BJ (cell line): Measurements from ENCODE around the gene DHX30. TPM values are rescaled to one million over a fixed set of nuclear protein-coding genes. Genes with fewer than 3 reads are reported as not detected.

Experiments used
- CTCF ChIA-PET: fragments of 350-600 bp; formaldehyde crosslinking; extraction: SDS; loops from one replicate; lab custom pipeline; 2021; ENCODE audit warnings: antibody characterized with exemption, inconsistent platforms; lab: Yijun Ruan, JAX
- POLR2A ChIA-PET: fragments of 300-600 bp; sonication (Branson Sonifier 250); formaldehyde crosslinking; extraction: SDS; loops from one replicate; lab custom pipeline; 2021; ENCODE audit warnings: antibody characterized with exemption; lab: Charles Lee
- DNase-seq: peaks from one replicate; pipeline ENCODE4 v3.0.0-alpha.2; 2011; ENCODE audit warnings: low read depth
- H3K27me3 ChIP-seq: 2 replicates; pipeline ENCODE4 v1.6.0; 2011; ENCODE audit warnings: low read length; ENCODE audit not compliant: control insufficient read depth, insufficient read depth
- H3K36me3 ChIP-seq: 2 replicates; pipeline ENCODE4 v1.5.1; 2011; ENCODE audit warnings: low read length; ENCODE audit not compliant: control insufficient read depth, insufficient read depth
- H3K4me3 ChIP-seq: 2 replicates; pipeline ENCODE4 v1.5.1; 2011; ENCODE audit warnings: low read depth, mild to moderate bottlenecking, control low read depth, low read length
- polyA plus RNA-seq: library from polyadenylated mRNA; depleted of rRNA; stranded (reverse); fragments of >200 nt; gene quantifications from 2 replicates; pipeline ENCODE4 v1.2.3, GENCODE V29; 2011
- TF ChIP-seq, protein P1 (sequence below): IDR thresholded peaks from 2 replicates; pipeline ENCODE4 v1.5.1; 2011; ENCODE audit warnings: low read depth, mild to moderate bottlenecking, control low read depth, inconsistent platforms, low read length, moderate library complexity; ENCODE audit not compliant: insufficient read depth

Gene DHX30
- polyA plus RNA-seq, 1 experiment, result 53.4 TPM

DNA sequence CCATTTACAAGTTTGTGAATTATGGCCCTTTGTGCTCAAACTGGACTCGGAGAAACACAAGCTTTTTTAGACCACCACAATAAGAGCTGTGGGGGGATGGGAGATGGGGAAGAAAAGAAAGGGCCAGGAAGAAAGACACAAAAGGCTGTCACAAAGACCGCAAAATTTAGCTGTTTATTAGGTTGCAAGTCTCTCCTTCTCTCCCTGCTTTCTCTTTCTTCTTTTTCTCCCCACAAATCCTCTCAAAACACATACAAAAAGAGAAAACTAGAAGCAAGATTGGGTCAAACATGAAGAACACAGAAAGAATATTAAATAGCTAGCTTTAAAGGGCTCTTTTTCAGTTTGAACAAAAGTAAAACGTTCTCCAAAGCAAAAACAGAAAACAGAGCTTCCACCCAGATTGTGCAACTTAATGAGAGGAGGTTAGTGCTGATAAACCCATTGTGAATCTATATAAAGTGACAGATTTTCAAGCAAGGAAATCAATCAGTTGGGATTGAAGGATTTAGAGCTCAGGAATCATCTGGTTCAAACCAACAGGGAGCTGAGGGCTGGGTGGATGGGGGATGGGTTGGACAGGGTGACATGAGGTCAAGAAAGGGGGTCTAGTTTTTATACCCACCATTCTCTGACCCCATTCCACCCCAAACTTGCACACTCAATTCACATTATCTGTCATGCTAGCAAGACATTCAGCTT lies 87.3 kb downstream of the DHX30 start:
- Histone ChIP-seq H3K27me3 (no peaks in the 10 kb centered on the region), H3K4me3 (no peak overlapping the region), H3K36me3 (peaks cover 7% of the 10 kb centered on the region)
- TF ChIP-seq, protein P1, sequence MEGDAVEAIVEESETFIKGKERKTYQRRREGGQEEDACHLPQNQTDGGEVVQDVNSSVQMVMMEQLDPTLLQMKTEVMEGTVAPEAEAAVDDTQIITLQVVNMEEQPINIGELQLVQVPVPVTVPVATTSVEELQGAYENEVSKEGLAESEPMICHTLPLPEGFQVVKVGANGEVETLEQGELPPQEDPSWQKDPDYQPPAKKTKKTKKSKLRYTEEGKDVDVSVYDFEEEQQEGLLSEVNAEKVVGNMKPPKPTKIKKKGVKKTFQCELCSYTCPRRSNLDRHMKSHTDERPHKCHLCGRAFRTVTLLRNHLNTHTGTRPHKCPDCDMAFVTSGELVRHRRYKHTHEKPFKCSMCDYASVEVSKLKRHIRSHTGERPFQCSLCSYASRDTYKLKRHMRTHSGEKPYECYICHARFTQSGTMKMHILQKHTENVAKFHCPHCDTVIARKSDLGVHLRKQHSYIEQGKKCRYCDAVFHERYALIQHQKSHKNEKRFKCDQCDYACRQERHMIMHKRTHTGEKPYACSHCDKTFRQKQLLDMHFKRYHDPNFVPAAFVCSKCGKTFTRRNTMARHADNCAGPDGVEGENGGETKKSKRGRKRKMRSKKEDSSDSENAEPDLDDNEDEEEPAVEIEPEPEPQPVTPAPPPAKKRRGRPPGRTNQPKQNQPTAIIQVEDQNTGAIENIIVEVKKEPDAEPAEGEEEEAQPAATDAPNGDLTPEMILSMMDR, result no peak
- DNase-seq, result no peak
- ChIA-PET POLR2A (interaction anchor here (0.6 kb wide), 1 partner anchor 12 kb away, joined by 3 read pairs; no protein-coding TSS in a partner anchor), CTCF (interaction anchor here (0.8 to 1.8 kb wide), 6 partner anchors 11 to 268 kb away, joined by 3 to 5 read pairs (median 4); no protein-coding TSS in a partner anchor)

DNA sequence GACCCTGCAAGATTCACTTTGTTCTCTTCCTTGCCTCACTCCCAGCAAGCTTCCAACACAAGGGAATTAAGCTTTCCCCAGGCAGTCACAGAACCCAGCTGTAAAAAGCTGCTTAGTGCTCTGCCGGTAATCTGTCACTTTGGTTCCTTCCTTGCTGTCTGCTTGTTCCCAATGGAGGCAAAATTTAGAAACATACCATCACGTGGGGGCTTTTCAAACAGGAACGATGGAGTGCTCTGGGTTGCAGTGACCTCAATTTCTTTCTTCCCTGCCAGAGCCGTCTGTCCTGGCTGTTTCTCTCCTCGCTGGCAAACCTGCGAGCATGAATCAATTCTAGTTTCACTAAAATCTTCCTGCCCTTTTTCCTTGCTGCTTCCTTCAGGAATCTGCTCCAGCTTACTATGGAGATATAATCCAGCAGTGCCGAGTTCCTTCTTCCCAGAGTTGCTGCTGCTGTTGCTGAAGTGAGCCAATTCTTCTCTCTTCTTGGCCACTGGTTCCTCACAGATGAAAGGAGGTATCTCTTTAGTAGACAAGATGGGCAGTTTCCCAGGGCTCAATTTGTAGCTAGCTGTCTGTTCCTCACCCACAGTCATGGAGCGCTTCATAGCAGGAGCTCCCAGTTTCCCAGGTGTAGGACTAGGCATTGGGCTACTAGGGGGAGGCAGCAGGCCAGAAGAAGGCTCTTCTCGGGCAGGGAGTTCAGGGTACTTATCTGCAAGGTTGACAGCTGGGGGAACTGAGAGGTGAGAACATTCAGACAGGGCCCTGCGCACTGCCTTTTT lies 88.1 kb downstream of the DHX30 start:
- TF ChIP-seq, protein P1, result no peak
- no peaks in the 10 kb centered on the region for H3K27me3 ChIP-seq
- no peak for DNase-seq
- peaks cover 7% of the 10 kb centered on the region for H3K36me3 ChIP-seq
- POLR2A ChIA-PET, result no interaction called here
- CTCF ChIA-PET, result interaction anchor here (0.8 to 1.8 kb wide), 7 partner anchors 10 to 267 kb away, joined by 3 to 5 read pairs (median 4); no protein-coding TSS in a partner anchor
- no peak overlapping the region for H3K4me3 ChIP-seq

DNA sequence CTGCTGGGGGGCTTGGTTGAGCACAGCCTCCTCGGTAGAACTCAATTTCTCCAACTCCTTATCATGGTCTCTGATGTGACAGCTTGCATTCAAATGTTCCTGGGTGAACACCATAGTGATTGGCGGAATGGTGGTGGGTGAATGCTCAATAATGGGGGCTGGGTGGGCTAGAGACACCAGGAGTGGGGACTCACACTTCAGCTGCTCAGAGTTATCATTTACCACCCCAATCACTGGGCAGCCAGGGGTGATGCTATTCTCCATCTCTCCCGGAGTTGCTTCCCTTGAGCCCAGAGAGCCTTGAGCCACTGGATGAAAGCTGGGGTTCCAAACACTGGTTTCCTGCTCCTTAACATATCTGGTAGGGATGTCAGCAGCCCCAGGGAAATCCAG lies 88.7 kb downstream of the DHX30 start:
- ChIA-PET CTCF (interaction anchor here (1.2 to 1.5 kb wide), 3 partner anchors 10 to 101 kb away, joined by 3 to 5 read pairs (median 4); no protein-coding TSS in a partner anchor), POLR2A (no interaction called here)
- DNase-seq, result no peak
- Histone ChIP-seq H3K4me3 (no peak overlapping the region), H3K27me3 (no peaks in the 10 kb centered on the region), H3K36me3 (peaks cover 7% of the 10 kb centered on the region)
- TF ChIP-seq, protein P1, result no peak

DNA sequence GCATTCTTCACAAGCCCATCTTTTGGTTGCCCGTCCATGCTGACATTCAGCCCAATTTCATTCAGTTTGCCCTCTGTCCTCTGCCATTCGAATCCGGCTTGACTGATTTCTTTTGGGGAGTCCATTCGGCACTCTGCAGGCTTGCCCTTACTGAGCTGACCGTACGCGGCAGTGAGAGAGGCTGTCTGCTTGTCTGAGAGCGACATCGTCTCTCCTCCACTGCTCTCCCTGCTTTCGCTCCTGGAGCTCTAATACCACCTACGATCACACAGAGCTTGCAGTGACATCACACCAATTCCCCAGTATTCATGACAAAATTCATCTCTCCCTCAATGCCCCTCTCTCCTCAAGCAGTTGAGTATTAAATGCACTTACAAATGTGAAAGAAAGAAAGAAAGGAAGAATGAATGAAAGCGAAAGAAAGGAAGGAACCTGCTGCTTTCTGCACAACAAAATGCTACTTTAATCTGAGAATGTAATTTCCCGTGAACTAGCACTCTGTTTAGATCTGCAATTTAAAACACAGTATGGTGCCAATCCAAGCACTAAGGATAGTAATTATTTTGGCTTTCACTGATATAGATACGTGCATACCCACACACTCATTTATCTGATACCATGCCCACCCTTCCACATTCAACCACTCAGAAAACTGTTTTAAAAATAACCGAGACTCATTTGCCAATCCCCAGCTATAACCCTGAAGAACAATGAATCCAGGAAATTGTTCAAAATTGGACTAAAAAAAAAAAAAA lies 89.5 kb downstream of the DHX30 start:
- CTCF ChIA-PET, result interaction anchor here (1.0 to 1.5 kb wide), 4 partner anchors 10 to 98 kb away, joined by 3 to 10 read pairs (median 4); no protein-coding TSS in a partner anchor
- H3K36me3 ChIP-seq, result peaks cover 7% of the 10 kb centered on the region
- no peaks in the 10 kb centered on the region for H3K27me3 ChIP-seq
- POLR2A ChIA-PET, result no interaction called here
- TF ChIP-seq, protein P1, result no peak
- no peak overlapping the region for H3K4me3 ChIP-seq
- DNase-seq, result no peak
